Measurements from ENCODE around the gene CACNA1H.

DNA sequence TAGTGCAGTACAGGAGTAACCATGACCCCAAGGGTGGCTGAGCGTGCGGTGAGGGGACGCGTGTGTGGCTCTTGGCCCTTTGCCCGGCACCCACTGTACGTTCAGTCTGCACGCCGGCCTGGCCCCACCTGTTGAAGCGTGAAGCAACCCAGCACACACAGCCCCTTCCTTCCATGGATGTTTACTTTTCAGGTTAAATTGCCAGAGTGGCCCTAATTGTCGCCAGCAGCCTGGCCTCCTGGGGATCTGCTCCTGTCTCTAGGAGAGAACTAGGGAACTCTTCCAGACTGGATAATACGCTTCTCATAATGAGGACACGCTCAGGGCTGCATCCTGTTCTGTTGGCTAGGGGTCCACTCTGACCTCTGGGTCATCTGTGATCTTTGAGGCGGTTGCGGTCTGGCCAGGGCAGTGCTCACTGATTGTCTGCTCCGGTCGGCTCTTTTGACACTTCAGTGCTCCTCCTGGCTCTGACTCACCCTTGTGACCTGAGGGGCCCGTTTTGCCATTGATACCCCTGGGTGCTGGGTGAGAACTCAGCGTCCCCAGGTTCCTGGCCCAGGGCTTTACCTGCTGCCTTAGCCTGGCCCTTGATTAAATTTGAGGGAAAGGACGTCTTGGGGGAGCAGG is 44.4 kb downstream of the CACNA1H start:
- TF ChIP-seq, protein P1, sequence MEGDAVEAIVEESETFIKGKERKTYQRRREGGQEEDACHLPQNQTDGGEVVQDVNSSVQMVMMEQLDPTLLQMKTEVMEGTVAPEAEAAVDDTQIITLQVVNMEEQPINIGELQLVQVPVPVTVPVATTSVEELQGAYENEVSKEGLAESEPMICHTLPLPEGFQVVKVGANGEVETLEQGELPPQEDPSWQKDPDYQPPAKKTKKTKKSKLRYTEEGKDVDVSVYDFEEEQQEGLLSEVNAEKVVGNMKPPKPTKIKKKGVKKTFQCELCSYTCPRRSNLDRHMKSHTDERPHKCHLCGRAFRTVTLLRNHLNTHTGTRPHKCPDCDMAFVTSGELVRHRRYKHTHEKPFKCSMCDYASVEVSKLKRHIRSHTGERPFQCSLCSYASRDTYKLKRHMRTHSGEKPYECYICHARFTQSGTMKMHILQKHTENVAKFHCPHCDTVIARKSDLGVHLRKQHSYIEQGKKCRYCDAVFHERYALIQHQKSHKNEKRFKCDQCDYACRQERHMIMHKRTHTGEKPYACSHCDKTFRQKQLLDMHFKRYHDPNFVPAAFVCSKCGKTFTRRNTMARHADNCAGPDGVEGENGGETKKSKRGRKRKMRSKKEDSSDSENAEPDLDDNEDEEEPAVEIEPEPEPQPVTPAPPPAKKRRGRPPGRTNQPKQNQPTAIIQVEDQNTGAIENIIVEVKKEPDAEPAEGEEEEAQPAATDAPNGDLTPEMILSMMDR (IDR thresholded peaks at IDR 0.05; ENCODE audit: extremely low read depth in 1 of 2, insufficient read depth in 1 of 2, low read depth in 1 of 2, low read length in 2 of 2) = no peak
- TF ChIP-seq POLR2AphosphoS5 (IDR thresholded peaks at IDR 0.05; ENCODE audit: insufficient read depth, low read depth, low read length) = no peak
- no peak for TF ChIP-seq POLR2A (IDR thresholded peaks at IDR 0.05; ENCODE audit: low read depth, low read length)
- no peak for TF ChIP-seq GATA2 (IDR thresholded peaks at IDR 0.05; ENCODE audit: insufficient read depth, insufficient read length, low read depth, low read length)
- no peak for TF ChIP-seq EZH2 (IDR thresholded peaks at IDR 0.05; ENCODE audit: borderline replicate concordance, low read depth, low read length, severe bottlenecking)
- TF ChIP-seq, protein P2, sequence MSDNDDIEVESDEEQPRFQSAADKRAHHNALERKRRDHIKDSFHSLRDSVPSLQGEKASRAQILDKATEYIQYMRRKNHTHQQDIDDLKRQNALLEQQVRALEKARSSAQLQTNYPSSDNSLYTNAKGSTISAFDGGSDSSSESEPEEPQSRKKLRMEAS (IDR thresholded peaks at IDR 0.05; ENCODE audit: insufficient read depth, insufficient read length) = no peak
- TF ChIP-seq FOS (IDR thresholded peaks at IDR 0.05; ENCODE audit: borderline replicate concordance, insufficient read depth, low read length) = no peak
- no peak for TF ChIP-seq JUN (IDR thresholded peaks at IDR 0.05; ENCODE audit: borderline replicate concordance, insufficient read depth, insufficient read length, low read depth)

Measured in endothelial cell of umbilical vein (primary cell).